GM12878 (cell line): ENCODE data around the gene TRAF2. TPM values are rescaled to one million over a fixed set of nuclear protein-coding genes. Genes with fewer than 3 reads are reported as not detected.

Experiments used
- CBFB ChIP-seq: IDR thresholded peaks from 2 replicates; pipeline ENCODE4 v1.6.1; 2016; ENCODE audit warnings: antibody characterized with exemption, low read depth
- CHD4 ChIP-seq: fragments of 200-600 bp; sonication (generic); IDR thresholded peaks from 2 replicates; pipeline ENCODE4 v1.6.1; 2016; ENCODE audit warnings: mild to moderate bottlenecking
- EED ChIP-seq: sonication (generic); IDR thresholded peaks from 2 replicates; pipeline ENCODE4 v1.6.1; 2016; ENCODE audit warnings: antibody characterized with exemption, low read depth
- FOXM1 ChIP-seq: IDR thresholded peaks from 2 replicates; pipeline ENCODE4 v1.6.1; 2012; ENCODE audit warnings: low read depth, mild to moderate bottlenecking, inconsistent platforms, low read length, moderate library complexity
- GATAD2B ChIP-seq: fragments of 450-650 bp; conservative IDR thresholded peaks from 2 replicates; pipeline ENCODE4 v1.6.1; 2017; ENCODE audit warnings: low read depth, mild to moderate bottlenecking, moderate library complexity
- NFIC ChIP-seq: IDR thresholded peaks from 2 replicates; pipeline ENCODE4 v1.6.1; 2012; ENCODE audit warnings: low read depth, mild to moderate bottlenecking, inconsistent platforms, low read length, moderate library complexity
- NFYA ChIP-seq: IDR thresholded peaks from 2 replicates; pipeline ENCODE4 v1.6.1; 2011; ENCODE audit warnings: low read depth, mild to moderate bottlenecking, low read length, improper control_type of control experiment, borderline replicate concordance
- PAX5 ChIP-seq: IDR thresholded peaks from 2 replicates; pipeline ENCODE4 v1.6.1; 2011; ENCODE audit warnings: low read depth, low read length, borderline replicate concordance
- POLR2A ChIP-seq: IDR thresholded peaks from 2 replicates; pipeline ENCODE4 v1.6.1; 2011; ENCODE audit warnings: low read depth, mild to moderate bottlenecking, low read length
- POU2F2 ChIP-seq: IDR thresholded peaks from 3 replicates; pipeline ENCODE4 v1.6.1; 2011; ENCODE audit warnings: low read depth, mild to moderate bottlenecking, low read length, borderline replicate concordance
- SMAD5 ChIP-seq: IDR thresholded peaks from 2 replicates; pipeline ENCODE4 v1.6.1; 2016; ENCODE audit warnings: antibody characterized with exemption, low read depth
- SMARCA5 ChIP-seq: fragments of 450-650 bp; IDR thresholded peaks from 2 replicates; pipeline ENCODE4 v1.6.1; 2017; ENCODE audit warnings: mild to moderate bottlenecking
- SMC3 ChIP-seq: IDR thresholded peaks from 2 replicates; pipeline ENCODE4 v1.6.1; 2011; ENCODE audit warnings: low read length, improper control_type of control experiment, borderline replicate concordance
- SP1 ChIP-seq: IDR thresholded peaks from one replicate; pipeline ENCODE4 v1.6.1; 2011; ENCODE audit warnings: low read depth, low read length
- TCF12 ChIP-seq: IDR thresholded peaks from 2 replicates; pipeline ENCODE4 v1.6.1; 2011; ENCODE audit warnings: low read depth, mild to moderate bottlenecking, low read length
- TCF3 ChIP-seq: IDR thresholded peaks from 2 replicates; pipeline ENCODE4 v1.6.1; 2012; ENCODE audit warnings: low read depth, mild to moderate bottlenecking, low read length, borderline replicate concordance; ENCODE audit not compliant: insufficient read depth
- WRNIP1 ChIP-seq: IDR thresholded peaks from 2 replicates; pipeline ENCODE4 v1.6.1; 2011; ENCODE audit warnings: low read depth, low read length, improper control_type of control experiment, borderline replicate concordance
- YY1 ChIP-seq: IDR thresholded peaks from 2 replicates; pipeline ENCODE4 v1.6.1; 2011; ENCODE audit warnings: low read depth, mild to moderate bottlenecking, low read length
- ZNF217 ChIP-seq: fragments of 450-650 bp; IDR thresholded peaks from 2 replicates; pipeline ENCODE4 v1.6.1; 2017; ENCODE audit warnings: antibody characterized with exemption, mild to moderate bottlenecking
- polyA plus RNA-seq, 11 experiments: library from polyadenylated mRNA; depleted of rRNA in 4 of 11; unstranded in 6 of 11; stranded (reverse) in 5 of 11; fragments of >200 nt; fragmentation: Nextera tagmentation in 4 of 11; fragmentation: Illumina TruSeq in 1 of 11; extraction: Ambion mirVana in 4 of 11; extraction: Trizol in 1 of 11; gene quantifications; 1 replicate in 1 of 11; 2 replicates in 10 of 11; pipeline versions ENCODE4 v1.2.1 to v1.2.3, GENCODE V29; 2011 to 2016; ENCODE audit warnings: inconsistent platforms in 2 of 11, missing spikeins in 2 of 11, low read depth in 1 of 11
- total RNA-seq, 4 experiments: library from RNA; depleted of rRNA in 3 of 4; stranded (reverse); fragments of >200 nt in 3 of 4; fragmentation: Illumina TruSeq in 1 of 4; extraction: Trizol in 1 of 4; gene quantifications; 2 replicates each; pipeline versions ENCODE4 v1.2.1 to v1.2.3, GENCODE V29; 2013 to 2021
- TF ChIP-seq, protein P1 (sequence below): fragments of 150-350 bp; IDR thresholded peaks from 2 replicates; pipeline ENCODE4 v1.6.1; 2016; ENCODE audit warnings: low read depth, low read length
- TF ChIP-seq, protein P2 (sequence below): fragments of 450-650 bp; IDR thresholded peaks from 2 replicates; pipeline ENCODE4 v1.6.1; 2016; ENCODE audit warnings: mild to moderate bottlenecking
- TF ChIP-seq, protein P3 (sequence below): IDR thresholded peaks from 2 replicates; pipeline ENCODE4 v1.6.1; 2011; ENCODE audit warnings: mild to moderate bottlenecking, low read depth, low read length, moderate library complexity; ENCODE audit not compliant: insufficient replicate concordance
- TF ChIP-seq, protein P4 (sequence below): fragments of 450-650 bp; formaldehyde crosslinking; IDR thresholded peaks from 2 replicates; pipeline ENCODE4 v1.4.0; 2022; ENCODE audit warnings: mild to moderate bottlenecking, moderate library complexity

The TRAF2 gene
- total and polyA plus RNA-seq, 10 of the 15 experiments (the other 5 are each of a cell fraction or from before 2014, with no cell fraction given) = 0.34 to 39.5 (median 18.7) TPM

DNA sequence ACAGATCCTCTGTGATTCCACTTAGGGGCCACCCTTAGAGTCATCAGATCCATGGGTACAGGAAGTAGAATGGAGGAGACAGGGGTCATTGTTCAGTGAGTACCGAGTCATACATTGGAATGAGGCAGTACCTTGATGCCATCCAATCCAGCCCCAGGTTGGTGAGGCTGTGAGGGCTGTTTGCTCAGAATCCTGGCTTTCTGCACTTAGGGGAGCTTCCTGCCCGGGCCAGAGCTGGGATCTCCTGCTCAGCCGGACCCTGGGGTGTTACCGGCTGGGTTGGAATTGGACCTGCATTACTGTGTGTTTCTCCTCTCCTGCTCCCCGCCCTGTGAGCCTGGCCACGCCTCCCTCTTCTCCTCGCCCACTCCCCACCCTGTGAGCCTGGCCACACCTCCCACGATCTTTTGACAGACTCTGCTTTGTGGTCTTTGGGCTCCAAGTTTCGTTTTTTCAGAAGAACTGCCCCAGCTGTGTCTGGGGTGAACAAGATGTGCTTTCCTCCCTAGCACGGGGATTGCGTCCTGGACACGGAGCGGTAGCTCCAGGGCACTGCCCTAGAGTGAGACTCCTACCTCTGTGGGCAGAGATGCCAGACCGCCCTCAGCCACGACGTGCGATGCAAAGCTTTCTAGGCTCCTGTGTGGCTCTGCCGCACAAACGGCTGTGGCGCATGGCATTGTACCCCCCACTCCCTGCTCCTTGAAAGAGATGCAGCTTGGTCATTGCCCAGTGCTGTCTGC, 15.4 kb downstream of the TRAF2 start (continued):
- peak; percentile 35; the same call in 1 of the 3 replicates for TF ChIP-seq POU2F2
- TF ChIP-seq, protein P1, sequence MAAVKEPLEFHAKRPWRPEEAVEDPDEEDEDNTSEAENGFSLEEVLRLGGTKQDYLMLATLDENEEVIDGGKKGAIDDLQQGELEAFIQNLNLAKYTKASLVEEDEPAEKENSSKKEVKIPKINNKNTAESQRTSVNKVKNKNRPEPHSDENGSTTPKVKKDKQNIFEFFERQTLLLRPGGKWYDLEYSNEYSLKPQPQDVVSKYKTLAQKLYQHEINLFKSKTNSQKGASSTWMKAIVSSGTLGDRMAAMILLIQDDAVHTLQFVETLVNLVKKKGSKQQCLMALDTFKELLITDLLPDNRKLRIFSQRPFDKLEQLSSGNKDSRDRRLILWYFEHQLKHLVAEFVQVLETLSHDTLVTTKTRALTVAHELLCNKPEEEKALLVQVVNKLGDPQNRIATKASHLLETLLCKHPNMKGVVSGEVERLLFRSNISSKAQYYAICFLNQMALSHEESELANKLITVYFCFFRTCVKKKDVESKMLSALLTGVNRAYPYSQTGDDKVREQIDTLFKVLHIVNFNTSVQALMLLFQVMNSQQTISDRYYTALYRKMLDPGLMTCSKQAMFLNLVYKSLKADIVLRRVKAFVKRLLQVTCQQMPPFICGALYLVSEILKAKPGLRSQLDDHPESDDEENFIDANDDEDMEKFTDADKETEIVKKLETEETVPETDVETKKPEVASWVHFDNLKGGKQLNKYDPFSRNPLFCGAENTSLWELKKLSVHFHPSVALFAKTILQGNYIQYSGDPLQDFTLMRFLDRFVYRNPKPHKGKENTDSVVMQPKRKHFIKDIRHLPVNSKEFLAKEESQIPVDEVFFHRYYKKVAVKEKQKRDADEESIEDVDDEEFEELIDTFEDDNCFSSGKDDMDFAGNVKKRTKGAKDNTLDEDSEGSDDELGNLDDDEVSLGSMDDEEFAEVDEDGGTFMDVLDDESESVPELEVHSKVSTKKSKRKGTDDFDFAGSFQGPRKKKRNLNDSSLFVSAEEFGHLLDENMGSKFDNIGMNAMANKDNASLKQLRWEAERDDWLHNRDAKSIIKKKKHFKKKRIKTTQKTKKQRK = no peak
- peak; percentile 41; the same call in 1 of the 2 replicates for TF ChIP-seq CBFB
- TF ChIP-seq PAX5 = peak; percentile 72
- no peak for TF ChIP-seq NFIC
- TF ChIP-seq EED = peak; percentile 61
- no peak; the same call in 1 of the 2 replicates for TF ChIP-seq FOXM1
- peak; percentile 89 for TF ChIP-seq POLR2A
- TF ChIP-seq TCF12 = peak; percentile 77
- TF ChIP-seq, protein P2, sequence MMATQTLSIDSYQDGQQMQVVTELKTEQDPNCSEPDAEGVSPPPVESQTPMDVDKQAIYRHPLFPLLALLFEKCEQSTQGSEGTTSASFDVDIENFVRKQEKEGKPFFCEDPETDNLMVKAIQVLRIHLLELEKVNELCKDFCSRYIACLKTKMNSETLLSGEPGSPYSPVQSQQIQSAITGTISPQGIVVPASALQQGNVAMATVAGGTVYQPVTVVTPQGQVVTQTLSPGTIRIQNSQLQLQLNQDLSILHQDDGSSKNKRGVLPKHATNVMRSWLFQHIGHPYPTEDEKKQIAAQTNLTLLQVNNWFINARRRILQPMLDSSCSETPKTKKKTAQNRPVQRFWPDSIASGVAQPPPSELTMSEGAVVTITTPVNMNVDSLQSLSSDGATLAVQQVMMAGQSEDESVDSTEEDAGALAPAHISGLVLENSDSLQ = peak; percentile 79
- TF ChIP-seq, protein P3, sequence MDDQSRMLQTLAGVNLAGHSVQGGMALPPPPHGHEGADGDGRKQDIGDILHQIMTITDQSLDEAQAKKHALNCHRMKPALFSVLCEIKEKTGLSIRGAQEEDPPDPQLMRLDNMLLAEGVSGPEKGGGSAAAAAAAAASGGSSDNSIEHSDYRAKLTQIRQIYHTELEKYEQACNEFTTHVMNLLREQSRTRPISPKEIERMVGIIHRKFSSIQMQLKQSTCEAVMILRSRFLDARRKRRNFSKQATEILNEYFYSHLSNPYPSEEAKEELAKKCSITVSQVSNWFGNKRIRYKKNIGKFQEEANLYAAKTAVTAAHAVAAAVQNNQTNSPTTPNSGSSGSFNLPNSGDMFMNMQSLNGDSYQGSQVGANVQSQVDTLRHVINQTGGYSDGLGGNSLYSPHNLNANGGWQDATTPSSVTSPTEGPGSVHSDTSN = peak; percentile 46
- no peak for TF ChIP-seq SMC3
- TF ChIP-seq SMARCA5 = peak; percentile 96
- no peak for TF ChIP-seq NFYA
- TF ChIP-seq ZNF217 = no peak
- TF ChIP-seq, protein P4, sequence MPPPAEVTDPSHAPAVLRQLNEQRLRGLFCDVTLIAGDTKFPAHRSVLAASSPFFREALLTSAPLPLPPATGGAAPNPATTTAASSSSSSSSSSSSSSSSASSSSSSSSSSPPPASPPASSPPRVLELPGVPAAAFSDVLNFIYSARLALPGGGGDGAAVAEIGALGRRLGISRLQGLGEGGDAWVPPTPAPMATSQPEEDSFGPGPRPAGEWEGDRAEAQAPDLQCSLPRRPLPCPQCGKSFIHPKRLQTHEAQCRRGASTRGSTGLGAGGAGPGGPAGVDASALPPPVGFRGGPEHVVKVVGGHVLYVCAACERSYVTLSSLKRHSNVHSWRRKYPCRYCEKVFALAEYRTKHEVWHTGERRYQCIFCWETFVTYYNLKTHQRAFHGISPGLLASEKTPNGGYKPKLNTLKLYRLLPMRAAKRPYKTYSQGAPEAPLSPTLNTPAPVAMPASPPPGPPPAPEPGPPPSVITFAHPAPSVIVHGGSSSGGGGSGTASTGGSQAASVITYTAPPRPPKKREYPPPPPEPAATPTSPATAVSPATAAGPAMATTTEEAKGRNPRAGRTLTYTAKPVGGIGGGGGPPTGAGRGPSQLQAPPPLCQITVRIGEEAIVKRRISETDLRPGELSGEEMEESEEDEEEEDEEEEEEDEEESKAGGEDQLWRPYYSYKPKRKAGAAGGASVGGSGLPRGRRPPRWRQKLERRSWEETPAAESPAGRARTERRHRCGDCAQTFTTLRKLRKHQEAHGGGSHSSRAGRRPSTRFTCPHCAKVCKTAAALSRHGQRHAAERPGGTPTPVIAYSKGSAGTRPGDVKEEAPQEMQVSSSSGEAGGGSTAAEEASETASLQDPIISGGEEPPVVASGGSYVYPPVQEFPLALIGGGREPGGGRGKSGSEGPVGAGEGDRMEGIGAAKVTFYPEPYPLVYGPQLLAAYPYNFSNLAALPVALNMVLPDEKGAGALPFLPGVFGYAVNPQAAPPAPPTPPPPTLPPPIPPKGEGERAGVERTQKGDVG (CRISPR knock-in tag) = no peak
- peak; percentile 50; the same call in 1 of the 2 replicates for TF ChIP-seq GATAD2B
- peak; percentile 13; the same call in 1 of the 2 replicates for TF ChIP-seq YY1
- peak; percentile 73; the same call in 1 of the 2 replicates for TF ChIP-seq TCF3
- peak; percentile 52; the same call in 1 of the 2 replicates for TF ChIP-seq SMAD5
- TF ChIP-seq SP1 = peak; percentile 46
- no peak for TF ChIP-seq WRNIP1
- TF ChIP-seq CHD4 = no peak
